ENCODE results near the gene TGFB1. TPM values are rescaled to one million over a fixed set of nuclear protein-coding genes. Genes with fewer than 3 reads are reported as not detected.

TGFB1 gene
- total RNA-seq, result 3.0 TPM

DNA sequence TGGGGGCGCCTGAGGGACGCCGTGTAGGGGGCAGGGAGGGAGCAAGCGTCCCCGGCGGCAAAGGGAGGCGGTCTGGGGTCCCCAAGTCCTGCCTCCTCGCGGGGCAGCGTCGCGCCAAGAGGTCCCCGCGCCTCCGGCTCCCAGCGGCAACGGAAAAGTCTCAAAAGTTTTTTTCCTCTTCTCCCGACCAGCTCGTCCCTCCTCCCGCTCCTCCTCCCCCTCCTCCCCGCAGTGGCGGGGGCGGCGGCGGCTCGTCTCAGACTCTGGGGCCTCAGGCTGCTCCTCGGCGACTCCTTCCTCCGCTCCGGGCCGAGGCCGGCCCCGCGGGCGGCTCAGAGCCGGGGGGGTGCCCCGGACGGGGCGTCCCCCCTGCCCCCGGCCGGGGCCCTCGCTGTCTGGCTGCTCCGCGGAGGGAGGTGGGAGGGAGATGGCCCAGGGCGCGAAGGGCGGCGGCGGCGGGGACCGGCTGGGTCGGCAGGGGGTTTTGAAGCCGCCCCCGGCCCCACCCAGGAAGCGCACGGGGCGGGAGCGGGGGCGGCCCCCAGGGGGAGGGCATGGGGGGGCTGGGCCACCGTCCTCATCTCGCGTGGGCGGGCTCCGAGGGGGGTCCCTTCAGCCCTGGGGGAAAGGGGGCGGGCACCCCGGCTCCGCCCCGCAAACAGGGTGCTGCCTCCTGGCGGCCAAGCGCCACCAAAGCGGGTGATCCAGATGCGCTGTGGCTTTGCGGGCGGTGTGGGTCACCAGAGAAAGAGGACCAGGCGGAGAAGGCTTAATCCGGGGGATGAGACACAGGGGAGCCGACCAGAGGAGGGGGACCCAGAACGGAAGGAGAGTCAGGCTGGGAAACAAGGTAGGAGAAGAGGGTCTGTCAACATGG, at the start of gene TGFB1:
TSS of gene TGFB1 (minus strand) at position 457 of the 877 bp plus-strand sequence. CDS start 878 bp downstream, outside the sequence.

DNA sequence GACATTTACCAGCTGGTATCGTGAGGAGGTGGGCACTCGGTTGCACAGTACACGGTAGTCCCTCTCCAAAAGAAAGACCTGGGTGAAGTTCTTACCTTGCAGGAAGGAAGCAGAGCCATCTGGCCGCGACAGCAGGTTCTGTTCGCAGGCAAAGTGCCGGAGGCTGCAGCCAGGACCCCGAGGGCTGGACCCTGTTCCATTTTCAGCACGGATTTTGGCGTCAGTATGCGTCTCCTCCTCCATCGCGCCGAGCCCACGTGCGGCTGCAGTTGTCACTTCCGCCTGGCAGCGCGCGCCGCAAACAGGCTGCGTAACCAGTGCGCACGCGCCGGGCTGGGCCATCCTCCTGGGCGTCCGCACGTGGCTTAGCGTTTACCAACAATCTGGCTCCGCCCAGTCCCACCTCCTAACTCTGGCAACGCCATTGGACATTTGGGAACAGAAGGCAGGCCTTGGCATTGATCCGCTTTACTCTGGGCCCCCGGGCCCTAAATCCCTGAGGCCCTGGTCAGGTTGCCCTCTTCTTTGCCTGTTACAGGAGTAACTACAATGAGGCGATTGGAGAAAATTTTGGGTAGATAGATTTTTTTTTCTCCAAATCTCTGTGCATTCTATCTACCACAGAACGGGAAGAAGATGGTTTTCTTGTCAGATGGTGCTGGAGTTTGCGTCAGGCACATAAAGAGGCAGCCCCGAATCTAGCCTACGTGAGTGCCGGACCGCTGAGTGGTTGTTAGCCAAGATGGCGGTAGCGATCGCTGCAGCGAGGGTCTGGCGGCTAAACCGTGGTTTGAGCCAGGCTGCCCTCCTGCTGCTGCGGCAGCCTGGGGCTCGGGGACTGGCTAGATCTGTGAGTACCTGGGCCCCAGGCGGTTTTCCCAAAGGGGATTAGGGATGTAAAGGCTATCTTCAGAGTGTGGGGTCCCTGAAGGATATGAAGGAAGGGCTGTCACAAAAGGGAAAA, 43.6 kb upstream of the TGFB1 start, which contains the start of the genes BCKDHA and EXOSC5:
TSS of gene BCKDHA (plus strand) at position 733 of the 964 bp plus-strand sequence. CDS start at position 743, 10 bp downstream.
TSS of gene EXOSC5 (minus strand) at position 274 of the 964 bp plus-strand sequence. CDS start at position 243, 31 bp downstream.

DNA sequence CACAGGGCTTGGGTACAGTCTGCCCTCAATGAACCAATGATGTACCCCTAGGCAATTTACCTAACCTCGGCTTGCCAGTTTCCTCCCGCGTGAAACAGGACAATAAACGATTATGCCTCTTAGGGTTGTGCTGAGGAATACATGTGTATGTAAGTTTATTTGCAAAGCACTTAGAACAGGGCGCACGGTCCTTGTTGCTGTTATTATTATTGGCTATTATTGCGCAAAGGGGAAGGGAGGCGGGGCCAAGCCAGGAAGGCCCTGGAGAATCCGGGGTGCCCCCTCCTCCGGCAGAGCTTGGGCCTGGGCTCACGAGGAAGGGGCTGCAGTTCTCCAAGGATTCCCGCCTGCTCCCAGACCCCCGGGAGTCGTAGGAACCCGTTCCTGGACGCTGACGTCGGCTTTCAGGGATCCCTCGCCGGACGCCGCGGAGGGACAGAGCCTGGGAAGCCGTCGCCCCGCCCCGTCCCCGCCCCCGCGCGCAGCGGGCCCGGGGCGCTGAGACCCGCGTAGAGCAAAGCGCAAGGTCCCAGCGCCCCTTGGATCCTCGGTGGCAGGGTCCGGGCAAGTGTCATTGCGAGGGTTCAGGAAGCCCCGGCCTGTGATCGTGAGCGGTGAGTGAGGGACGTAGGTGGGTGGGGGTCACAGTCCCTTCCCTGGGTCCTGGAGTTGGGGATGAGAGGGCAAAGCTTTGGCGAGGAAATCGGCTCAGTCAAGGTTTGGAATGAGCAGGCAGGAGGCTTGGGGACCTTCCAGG, 22.7 kb upstream of the TGFB1 start, which contains the start of gene TMEM91:
TSS of gene TMEM91 (plus strand) at position 293 of the 757 bp plus-strand sequence. CDS start 1,777 bp downstream, outside the sequence.

DNA sequence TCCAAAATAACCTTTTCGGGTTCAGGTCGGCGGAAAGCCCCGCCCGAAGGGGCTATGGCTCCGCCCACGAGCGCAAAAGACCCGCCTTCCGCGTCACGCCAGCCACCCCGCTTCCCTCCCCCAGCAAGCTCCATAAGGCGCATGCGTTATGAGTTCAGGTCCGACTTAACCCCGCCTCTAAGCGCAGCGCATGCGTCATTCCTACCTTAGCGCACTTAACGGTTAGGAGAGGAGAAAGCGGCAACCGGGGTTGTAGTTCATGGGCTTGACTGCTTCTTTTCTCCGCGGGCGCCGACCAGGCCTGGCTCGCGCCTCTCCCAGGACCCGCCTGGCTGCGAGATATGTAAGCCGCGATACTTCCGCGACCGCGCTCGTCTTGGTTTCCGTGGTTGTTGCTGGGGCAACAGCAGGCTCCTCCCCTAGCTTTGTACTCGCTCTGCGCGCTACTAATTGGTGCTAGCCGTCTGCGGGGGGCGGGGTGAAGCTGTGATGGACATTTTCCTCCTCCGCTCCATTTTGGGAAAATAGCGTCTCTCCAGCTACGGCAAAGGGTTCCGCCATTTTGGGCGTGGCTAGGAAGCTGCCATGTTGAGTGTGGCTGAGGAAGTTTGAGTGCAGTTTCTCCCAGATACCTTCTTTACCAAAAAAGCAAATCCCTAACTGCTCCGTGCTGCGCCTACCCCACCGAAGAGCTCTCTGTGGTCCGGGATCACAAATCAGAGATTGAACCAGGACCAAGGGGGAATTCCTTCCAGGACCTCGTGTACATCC, 10.2 kb upstream of the TGFB1 start, which contains the start of gene B9D2:
TSS of gene B9D2 (minus strand) at position 397 of the 771 bp plus-strand sequence. CDS start 630 bp downstream, outside the sequence.

DNA sequence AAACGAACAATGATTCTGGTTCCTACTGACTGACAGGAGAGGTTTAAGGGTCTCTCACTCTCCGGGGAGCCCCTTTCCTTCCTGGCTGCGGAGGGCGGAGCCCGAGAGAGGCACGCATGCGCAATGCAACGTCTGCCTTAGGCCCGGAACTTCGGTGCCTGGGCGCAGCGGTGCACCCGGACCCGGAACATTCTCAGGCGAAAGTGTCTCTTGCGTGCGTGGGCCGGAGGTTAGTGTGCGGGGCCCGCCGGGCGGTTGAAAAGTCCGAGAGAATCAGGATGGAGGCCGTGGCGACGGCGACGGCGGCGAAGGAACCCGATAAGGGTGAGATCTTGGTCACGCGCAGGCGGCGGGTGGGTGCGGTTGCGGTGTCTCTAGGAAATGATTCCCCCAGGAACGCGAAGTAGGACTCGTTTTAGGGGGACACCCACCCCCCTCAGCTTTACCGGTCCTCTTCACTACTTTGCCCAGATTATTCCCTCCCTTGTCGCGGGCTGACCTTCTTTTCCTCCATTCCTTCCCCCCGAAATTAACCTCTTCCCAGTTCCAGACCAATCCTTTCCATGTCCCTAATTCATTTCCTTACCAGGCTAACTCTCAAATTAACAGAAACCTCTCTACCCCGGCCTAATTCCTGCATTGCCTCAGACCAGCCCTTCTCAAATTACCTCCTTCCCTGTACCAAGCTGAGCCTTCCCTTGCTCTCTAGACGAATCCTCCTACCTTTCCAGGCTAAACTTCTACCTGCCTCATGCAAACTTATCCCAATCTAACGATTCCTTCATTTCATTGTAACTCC, 43.5 kb downstream of the TGFB1 start, which contains the start of gene CCDC97:
TSS of gene CCDC97 (plus strand) at position 140 of the 799 bp plus-strand sequence. CDS start at position 279, 139 bp downstream.

Small RNA genes within 50 kb of the gene (small RNA-seq; reads per million reads assigned to genes)
- not detected for gene RN7SL34P

Other genes starting within 250 kb of the TGFB1 start
- gene CYP2F1, start 239.5 kb downstream of the TGFB1 start, total RNA-seq, result not detected
- 3.2 TPM for gene CYP2S1, start 160.7 kb downstream of the TGFB1 start, total RNA-seq
- 10.4 TPM for gene AXL, start 134.7 kb downstream of the TGFB1 start, total RNA-seq
- gene HNRNPUL1, start 89.5 kb downstream of the TGFB1 start, total RNA-seq, result 75.9 TPM
- gene CCDC97, start 43.8 kb downstream of the TGFB1 start, total RNA-seq, result 5.8 TPM
- gene B9D2, start 10.2 kb upstream of the TGFB1 start, total RNA-seq, result 6.0 TPM
- 17.3 TPM for gene TMEM91, start 22.6 kb upstream of the TGFB1 start, total RNA-seq
- gene EXOSC5, start 43.4 kb upstream of the TGFB1 start, total RNA-seq, result 16.6 TPM
- gene BCKDHA, start 43.9 kb upstream of the TGFB1 start, total RNA-seq, result 26.3 TPM
- gene B3GNT8, start 73.5 kb upstream of the TGFB1 start, total RNA-seq, result not detected
- 23.3 TPM for gene DMAC2, start 86.0 kb upstream of the TGFB1 start, total RNA-seq
- not detected for gene ERICH4, start 89.2 kb upstream of the TGFB1 start, total RNA-seq
- gene CEACAM21, start 222.2 kb upstream of the TGFB1 start, total RNA-seq, result 18.0 TPM